GM19438 (cell line): Measurements from ENCODE around the gene AHSG.
A peak's percentile ranks its signal among the peaks of the same experiment; 100 is the strongest.
"Not testable (repeated sequence)": the region's sequence is repeated elsewhere in the genome, so short reads cannot be mapped to it uniquely, and the experiment has no call there.

Experiments
- ATAC-seq: cut with Tn5 transposase; IDR thresholded peaks from one replicate; pipeline ENCODE4 v1.9.1; 2021; ENCODE audit warnings: low read depth; ENCODE audit not compliant: unreplicated experiment

The AHSG gene

GRCh38 chr3:186614597-186615483, 2.0 kb downstream of the AHSG start:
- no peak for ATAC-seq

GRCh38 chr3:186616299-186616617, 3.4 kb downstream of the AHSG start:
- ATAC-seq: no peak

- ATAC-seq: peak; percentile 96
Measured at GRCh38 chr3:186617036-186617946, 4.4 kb downstream of the AHSG start.

GRCh38 chr3:186618318-186618938, 5.6 kb downstream of the AHSG start:
- ATAC-seq: no peak

- ATAC-seq: no peak
Measured at GRCh38 chr3:186619787-186620212, 6.9 kb downstream of the AHSG start.

GRCh38 chr3:186620213-186621092, 7.6 kb downstream of the AHSG start:
- no peak for ATAC-seq

- no peak for ATAC-seq
Measured at GRCh38 chr3:186621894-186622650, 9.2 kb downstream of the AHSG start.

GRCh38 chr3:186622651-186623310, 9.9 kb downstream of the AHSG start:
- ATAC-seq: no peak

GRCh38 chr3:186624598-186624997, 11.7 kb downstream of the AHSG start:
- ATAC-seq: no peak

GRCh38 chr3:186625600-186626042, 12.8 kb downstream of the AHSG start:
- ATAC-seq: no peak

- no peak for ATAC-seq
Measured at GRCh38 chr3:186626254-186626847, 13.5 kb downstream of the AHSG start.

- no peak for ATAC-seq
Measured at GRCh38 chr3:186627852-186628414, 15.1 kb downstream of the AHSG start.

- ATAC-seq: no peak
Measured at GRCh38 chr3:186628756-186629155, 15.9 kb downstream of the AHSG start.

- no peak for ATAC-seq
Measured at GRCh38 chr3:186630950-186631641, 18.2 kb downstream of the AHSG start.

- ATAC-seq: no peak
Measured at GRCh38 chr3:186633481-186633880, 20.6 kb downstream of the AHSG start.

GRCh38 chr3:186634207-186634606, 21.3 kb downstream of the AHSG start:
- not testable (repeated sequence) for ATAC-seq

GRCh38 chr3:186635532-186635931, 22.7 kb downstream of the AHSG start:
- ATAC-seq: no peak
